Stimulated activated CD4-positive, alpha-beta T cell treated with anti-CD3 and anti-CD28 coated beads, Interleukin-1b, Interleukin-23, amount 100 ng/mL, for 1 hour (primary cell): Measurements from ENCODE around the gene FOXE3.
A peak's percentile ranks its signal among the peaks of the same experiment; 100 is the strongest.

Experiments used
- DNase-seq, 2 donors: peaks; one replicate each; pipeline ENCODE4 v3.0.0-alpha.2; 2020; ENCODE audit warnings: low read depth in 2 of 2

The FOXE3 gene

DNA sequence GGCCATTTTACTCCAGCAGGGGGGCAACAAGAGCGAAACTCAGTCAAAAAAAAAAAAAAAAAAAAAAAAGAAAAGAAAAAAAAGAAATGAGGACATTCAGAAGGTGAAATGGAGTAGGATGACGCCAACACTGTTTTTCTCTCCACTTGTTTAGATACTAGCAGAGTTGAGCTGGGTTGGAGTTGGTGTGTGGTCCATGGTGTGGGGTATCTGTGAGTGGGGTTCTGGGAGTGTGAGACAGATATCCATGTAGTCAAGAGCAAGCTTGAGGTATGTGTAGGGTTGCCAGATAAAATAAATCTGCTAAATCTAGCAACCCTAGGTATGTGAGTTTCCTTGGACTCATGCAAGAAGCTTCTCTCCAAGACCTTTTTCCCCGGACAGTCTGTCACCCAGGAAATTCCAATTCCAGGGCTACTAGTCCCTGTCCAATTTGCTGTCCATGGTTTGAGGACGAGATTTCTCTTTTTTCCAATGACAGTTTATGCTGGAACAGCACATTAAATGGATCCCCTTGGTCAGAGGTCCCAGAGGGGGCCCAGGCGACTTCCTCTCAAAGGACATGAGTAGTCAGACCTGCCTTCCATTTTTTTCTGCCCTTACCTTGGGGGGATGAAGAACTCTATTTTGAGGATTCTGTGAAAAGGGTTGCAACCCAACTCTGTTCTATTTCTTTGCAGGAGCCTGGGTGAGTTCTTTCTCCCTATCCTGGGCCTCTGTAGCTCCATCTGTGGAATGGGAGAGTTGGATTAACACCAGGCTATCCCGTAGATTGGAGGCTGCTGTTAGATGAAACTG lies 19.6 kb downstream of the FOXE3 start:
- no peak for DNase-seq

DNA sequence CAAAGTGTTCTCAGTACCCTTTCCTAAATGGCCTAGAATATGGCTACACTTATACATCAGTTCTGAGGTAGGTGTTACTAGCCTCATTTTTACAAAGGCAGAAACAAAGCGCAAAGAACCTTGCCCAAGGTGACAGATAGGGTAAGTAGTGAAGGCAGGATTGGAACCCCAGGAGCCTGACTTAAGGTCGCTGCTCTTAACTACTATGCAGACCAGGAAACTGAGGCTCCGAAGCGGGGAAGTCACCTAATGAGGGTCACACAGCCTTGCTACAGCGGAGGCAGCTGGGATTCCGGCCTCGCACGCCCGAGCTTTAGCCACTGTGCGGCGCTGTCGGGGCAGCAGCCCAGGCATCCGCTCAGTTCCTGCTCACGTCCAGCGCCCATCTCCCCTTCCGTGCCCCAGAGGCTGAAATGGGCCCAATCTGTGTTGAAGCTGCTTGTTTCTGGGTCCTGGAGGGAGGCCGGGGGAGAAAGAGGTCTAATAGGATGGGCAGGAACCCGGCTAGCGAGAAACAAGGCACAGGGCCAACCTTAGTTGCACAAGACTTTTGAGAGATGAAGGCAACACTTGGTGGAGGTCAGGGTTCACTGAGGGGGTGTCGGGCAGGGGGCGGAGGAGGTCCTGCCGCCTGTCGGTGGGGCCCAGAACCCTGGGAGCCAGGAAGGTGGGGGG lies 20.4 kb downstream of the FOXE3 start:
- peak; percentile 32 to 68 for DNase-seq

DNA sequence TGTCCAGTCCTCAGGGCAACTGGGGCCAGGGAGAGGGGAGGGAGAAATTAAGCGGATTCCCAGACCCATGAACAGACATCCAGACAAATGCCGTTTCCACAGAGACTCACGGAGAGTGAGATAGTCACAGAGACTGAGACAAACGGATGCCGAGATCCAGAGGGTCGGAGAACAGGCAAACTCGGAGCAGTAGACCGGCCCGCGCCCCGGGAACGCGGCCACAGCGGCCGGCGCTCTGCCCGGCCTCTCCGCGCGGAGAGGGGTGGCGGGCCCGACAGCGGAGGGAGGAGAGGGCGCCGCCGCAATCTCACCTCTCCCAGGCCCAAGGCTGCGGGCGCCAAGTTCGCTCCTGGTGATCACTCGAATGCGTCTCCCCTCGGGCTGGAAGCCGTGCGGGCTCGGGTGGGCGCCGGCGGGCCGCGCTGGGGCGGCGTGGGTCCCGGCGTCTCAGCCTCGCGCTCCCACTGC lies 20.9 kb downstream of the FOXE3 start:
- no peak for DNase-seq

DNA sequence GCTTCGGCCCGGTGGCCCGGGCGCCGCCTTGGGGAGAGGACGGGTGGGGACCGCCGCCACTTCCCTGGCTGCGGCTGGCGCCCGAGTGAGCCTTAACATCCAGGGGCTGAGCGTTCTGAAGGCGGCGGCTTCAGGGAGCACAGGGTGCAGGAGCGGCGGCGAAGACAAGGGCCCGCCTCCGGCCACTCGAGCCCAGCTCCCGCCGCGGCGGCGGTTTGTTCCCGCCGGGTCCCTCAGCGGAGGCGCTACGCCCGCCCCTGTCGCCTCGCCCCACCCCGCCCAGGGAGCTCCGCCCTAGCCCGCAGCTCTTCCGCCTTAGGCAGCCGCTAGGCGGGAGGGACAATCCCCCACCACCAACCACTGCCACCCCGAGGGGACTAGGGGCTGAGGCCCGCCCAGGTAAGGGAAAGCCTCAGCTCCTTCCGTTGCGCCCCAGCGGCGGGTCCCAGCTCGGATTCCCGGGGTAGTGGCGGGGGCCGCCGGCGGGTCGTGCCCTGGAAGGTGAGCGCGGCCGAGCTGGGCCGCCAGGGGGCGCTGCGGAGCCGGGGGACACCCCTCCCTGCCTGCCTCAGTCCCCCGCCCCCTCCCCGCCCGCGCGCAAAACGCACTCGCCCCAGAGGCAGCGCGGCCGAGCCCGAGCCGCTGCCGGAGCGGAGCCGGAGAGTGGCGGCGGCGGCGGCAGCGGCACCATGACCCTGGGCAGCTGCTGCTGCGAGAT lies 21.5 kb downstream of the FOXE3 start, which contains the start of gene FOXD2:
TSS of gene FOXD2 (plus strand) at position 598 of the 718 bp plus-strand sequence. CDS start at position 690, 92 bp downstream.
- DNase-seq, result peak; percentile 79 to 89

DNA sequence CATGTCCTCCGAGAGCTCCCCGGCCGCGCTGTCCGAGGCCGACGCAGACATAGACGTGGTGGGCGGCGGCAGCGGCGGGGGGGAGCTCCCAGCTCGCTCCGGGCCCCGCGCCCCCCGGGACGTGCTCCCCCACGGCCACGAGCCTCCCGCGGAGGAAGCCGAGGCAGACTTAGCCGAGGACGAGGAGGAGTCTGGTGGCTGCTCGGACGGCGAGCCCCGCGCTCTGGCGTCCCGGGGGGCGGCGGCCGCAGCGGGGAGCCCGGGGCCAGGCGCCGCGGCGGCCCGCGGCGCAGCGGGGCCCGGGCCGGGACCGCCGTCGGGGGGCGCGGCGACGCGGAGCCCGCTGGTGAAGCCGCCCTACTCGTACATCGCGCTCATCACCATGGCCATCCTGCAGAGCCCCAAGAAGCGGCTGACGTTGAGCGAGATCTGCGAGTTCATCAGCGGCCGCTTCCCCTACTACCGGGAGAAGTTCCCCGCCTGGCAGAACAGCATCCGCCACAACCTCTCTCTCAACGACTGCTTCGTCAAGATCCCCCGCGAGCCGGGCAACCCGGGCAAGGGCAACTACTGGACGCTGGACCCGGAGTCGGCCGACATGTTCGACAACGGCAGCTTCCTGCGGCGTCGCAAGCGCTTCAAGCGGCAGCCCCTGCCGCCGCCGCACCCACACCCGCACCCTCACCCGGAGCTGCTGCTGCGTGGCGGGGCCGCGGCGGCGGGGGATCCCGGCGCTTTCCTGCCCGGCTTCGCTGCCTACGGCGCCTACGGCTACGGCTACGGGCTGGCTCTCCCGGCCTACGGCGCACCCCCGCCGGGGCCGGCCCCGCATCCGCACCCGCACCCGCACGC lies 22.3 kb downstream of the FOXE3 start:
- no peak for DNase-seq

DNA sequence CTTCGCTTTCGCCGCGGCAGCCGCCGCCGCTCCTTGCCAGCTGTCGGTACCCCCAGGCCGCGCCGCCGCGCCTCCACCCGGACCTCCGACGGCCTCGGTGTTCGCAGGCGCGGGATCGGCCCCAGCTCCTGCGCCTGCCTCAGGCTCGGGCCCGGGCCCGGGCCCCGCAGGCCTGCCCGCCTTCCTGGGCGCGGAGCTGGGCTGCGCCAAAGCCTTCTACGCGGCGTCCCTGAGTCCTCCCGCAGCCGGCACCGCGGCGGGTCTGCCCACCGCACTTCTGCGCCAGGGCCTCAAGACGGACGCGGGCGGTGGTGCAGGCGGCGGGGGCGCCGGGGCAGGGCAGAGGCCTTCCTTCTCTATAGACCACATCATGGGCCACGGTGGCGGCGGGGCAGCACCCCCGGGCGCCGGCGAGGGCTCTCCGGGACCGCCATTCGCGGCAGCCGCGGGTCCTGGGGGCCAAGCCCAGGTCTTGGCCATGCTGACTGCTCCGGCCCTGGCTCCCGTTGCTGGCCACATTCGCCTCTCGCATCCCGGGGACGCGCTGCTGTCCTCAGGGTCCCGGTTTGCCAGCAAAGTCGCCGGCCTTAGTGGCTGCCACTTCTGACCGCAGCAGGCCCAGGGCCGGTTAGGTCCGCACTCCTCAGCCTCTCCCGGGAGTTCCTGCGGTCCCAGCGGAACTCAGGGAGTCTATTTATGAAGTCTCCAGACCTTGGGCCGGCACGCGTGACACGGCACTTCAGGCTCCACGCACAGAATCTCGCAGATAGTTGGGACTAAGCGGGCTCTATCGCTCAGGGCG lies 23.1 kb downstream of the FOXE3 start:
- DNase-seq, result no peak

DNA sequence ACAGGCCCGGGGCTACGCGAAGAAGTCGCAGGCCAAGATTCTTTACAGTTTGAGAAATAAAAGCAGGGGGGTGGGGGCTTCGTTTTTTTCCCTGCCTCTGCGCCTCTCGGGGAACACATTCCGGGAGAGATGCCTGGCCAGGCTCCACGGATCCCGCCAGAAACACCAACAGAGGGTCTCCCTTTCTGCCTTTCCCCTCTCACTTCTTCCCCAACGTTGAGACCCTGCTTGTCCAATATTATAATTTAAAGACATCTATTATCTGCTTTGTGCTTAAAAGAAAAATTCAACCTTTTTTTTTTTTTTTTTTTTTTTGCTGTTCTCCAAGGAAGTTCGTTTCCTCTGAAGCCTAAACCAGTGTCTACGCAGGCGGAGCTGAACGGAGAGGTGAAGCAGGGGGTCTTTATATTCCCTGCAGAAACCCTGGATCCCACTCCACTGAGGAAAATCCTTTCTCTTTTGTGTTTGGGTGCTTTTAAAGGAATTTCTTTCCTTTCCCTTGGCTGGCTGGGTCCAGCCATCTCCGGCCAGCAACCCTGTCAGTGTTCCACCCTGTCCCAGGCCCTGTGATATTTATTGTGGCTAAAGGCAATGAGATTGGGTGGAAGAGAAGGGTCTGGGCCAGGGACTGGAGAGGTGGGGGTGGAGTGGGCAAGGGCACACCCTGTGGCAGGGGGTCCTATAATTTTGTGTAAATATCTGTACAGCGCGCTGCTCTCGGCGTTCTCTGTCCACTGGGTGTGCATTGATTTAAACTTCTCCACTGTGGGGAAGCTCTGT lies 23.9 kb downstream of the FOXE3 start:
- DNase-seq, result no peak

DNA sequence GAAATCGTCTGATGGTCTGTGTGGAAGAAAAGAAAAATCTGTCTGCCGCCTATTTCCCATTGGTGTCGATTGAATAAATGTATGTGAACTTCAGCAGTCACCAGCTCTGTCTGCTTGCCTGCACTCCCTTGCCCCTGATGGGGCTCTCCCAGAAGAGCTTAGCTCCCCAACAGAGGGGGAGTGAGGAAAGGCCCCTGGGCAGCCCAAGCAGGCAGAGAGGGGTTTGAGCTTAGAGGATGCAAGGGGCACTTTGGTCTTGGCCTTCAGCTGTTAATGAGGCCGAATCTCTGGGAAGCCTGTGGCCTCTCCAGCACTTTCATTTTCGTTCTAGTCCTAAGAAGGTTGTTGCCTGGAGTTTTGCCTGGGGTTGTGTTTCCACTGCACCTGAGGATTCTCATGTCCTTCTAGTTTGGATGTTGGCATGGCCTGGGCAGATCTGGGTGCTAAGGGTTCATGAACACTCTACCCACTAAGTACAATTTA lies 24.6 kb downstream of the FOXE3 start:
- DNase-seq, result no peak

DNA sequence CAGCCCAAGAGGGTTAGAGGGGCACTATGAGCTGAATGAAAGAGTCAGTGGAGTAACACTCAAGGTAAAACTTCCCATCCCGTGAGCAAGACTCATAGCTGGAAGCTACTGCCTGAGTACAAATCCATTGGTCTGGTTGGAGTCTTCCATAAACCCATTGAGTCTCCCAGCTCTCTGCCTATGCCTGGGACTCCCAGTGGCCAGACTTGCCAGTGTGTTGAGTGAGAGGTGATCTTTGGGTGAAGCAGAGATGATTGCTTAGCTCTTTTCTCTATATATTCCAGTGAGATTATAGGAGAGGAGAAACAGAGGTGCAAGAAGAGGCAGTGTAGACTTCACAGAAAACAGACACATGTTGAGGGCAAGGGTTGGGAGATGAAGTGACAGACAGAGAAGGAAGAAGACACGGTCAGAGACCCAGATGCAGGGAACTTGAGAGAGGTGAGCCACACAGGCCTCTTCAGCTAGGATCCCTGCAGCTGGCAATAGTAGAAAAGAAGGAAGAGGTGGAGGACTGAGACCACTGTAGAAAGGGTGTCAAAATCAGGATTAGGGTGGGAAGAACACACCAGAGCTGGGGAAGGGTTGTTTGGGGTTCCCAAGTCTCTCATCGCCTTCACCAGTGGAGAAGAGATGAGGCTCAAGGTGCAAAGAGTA lies 25.5 kb downstream of the FOXE3 start:
- DNase-seq, result no peak

DNA sequence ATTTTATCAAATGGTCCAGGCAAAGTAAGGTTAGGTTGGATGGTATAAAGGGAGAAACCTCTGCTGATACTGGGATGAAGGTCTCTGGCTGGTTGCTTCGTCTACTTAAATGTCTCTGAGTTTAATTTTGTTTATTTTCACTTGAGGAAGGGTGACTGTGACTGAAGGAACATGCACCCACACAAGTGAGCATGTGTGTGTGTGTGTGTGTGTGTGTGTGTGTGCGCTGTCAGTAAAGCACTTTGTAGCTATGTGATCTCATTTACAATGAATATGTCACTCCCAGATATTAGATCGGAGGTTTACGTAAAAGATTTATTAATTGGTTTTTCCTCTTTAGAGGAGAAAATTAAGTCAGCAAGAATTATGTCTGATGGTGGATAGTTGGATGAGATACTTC lies 26.1 kb downstream of the FOXE3 start:
- DNase-seq, result no peak

DNA sequence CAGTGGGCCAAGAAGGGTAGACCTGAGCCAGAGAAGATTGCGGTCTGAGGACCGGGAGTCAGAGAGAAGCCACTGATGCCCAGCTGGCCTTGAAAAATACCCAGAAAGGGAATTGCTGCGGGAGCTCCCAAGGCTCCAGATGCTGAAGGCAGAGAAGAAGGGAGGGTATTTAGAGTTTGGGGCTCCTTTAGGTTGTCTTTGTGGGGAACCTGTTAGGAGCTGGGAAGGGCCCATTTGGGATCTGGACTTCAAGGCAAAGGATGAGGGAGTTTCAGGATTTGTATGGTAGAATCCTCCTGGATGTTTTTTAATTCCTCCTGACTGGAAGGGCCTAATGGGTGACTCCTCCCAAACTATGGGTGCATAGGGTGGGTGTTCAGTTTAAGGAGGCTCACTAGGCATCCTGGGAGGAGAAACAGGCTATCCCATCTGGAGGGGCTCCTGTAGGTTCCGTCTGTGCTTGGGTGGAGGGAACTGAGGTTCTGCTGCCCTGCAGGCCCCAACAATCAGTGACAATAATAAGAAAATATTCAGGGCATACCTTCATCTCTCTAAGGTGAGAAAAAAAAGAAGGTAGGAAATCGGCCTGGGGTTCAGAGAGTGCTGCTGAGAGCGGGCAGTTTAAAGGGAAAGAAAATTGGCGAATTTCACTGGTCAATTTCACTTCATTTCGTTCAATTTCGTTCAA lies 26.9 kb downstream of the FOXE3 start:
- no peak for DNase-seq

DNA sequence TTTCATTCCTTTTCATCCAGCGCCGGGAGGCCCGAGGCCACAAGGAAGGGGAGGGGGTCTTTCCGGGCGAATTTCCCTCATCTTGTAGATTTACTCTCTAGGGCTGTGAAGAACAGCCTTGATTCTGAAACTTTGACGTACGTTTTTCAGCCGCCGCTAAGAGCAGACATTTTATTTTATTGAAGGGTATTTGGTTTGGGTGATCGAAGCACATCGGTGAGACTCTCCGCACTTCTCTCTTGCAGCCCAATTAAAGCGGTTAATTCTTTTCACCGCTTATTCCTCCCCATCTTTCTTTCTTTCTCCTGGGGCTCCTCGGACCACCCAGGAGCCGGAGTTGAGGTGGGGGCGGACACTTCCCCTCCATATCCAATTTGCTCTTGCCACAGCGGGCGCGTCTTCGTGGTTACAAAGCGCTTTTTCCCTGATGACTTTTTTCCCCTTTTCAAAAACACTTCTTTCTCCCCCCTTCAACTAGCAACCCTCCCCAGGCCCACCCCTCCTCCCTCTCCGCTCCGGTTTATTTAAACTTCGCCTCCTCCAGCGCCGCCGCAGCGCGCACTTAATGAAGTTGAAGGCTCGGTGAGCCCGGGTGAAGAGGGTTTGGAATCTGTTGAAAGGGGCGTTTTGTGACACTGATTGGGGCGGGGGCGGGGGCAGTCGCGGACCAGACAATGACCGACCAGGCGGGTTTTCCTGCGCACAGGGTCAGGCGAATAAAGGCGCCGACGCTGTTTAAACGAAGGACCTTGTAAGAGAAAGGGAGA lies 27.6 kb downstream of the FOXE3 start:
- no peak for DNase-seq

DNA sequence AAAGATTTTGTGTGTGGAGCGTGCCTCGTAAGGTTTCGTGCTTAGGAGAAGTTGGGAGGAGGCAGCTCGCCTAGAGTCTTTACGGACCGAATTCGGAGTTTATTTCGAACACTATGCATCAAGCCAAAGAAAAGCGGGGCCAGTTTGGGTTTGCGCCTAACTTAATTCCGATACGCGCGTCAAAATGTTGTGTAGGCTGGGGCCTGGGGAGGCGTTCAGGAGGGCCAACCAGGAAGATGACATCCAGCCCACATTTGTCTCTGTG lies 28.1 kb downstream of the FOXE3 start:
- DNase-seq, result no peak

DNA sequence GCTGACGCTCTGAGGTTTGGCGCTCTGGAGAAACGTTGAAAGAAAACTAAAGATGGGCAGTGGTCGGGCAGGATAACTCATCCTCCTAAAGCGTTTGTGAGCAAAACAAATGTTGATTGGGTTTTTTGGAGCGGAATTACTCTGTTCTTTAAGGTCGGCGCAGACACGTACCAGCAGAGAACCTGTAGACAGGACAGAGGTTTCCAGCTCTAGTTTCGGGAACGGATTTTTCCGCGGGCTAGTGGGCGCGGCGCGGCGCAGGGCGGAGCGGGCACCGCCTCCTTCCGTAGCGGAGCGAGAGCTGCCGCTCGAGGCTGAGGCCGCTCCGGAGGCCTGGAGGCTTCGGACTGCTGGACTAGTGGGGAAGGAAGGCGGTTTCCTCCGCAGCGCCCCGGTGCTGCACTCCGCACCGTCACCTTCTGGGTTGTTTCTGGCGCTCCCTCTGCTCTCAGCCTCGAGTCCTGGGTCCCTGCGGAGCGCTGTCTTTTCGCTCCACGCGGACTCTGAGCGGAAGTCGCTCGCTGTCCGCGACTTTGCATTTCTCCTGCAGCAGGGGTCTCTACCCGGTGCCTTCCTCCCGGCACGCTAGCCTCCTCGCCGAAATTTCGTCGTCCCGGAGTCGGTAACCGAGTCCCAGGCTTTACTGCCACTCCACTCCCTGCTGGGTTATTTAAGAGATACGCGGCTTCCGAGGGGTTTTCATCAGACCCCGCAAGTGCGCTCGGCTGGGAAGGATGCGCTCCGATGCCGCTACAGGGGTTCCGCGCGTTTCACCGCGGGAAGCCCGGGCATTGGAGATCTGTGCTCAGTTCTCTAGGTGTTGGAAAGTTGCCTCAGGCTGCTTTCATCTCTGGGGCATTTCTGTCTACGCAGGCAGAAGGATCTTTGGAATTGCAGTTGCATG lies 28.7 kb downstream of the FOXE3 start:
- no peak for DNase-seq

DNA sequence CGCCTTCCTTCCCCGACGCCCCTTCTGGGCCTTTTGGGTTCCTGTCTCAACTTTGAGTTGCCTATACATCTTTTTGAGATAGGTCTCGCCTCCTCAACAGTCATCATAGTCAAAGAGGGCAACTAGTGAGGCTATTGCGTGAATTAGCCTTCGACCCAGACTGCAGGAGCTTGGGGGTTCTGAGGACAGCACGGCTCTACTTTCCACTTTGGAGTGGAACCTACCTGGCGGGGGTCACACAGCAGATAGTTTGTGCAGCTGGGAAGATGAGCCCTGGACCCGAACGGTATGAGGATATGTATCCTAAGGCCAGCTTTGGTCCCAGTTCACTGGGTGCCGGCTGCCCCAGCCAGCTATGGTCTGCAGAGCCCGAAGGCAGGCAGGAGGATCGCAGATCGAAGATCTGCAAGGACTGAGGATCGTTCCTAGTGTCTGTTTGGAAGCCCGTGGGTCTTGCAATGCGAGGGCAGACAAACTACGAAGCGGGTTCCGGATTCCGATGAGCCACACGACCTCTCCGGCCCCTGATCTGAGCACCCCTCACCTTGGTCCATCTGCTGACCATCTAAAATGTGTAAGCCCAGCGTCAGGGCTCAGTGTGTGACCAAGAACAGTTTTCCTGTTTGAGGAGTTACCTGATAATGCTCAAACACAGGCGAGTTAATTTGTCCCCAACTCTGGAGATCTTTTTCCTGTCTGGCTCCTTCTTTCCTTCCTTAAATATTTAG lies 29.9 kb downstream of the FOXE3 start:
- DNase-seq, result no peak

DNA sequence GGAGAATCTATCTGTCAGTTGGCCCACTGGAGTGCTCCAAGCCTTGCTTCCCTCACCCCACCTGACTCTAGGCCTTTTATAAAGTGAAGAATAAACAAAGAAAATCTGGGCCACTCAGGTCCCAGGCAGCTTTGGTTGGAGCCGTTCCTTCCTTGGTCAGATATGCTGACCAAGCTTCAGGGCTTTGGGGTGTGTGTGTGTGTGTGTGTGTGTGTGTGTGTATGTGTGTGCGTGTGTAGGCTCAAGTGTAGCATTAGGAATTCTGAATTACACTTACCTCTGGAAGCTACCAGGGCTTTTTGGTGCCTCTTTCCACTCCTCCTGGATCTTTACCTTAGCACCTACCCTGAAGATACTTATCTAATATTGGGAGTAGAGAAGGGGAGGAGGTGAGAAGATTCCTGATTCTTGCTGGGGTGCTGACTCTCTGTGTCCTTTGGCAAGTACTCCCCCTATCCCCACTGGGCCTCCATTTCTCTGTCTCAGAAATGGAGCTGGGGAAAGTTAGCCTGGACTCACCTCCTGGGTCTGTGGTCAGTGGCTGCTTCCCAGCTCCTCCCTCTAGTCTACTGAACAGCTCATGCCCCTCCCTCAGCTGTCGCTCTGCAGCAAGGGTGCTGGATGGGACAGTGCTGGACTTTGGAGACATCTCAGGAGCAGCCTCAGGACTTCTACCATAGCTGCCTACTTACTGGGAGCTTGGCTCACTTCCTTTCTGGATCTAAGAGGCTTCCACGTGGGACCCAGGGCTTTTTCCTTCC lies 32.6 kb downstream of the FOXE3 start:
- no peak for DNase-seq
